GM18870 (cell line): Measurements from ENCODE around the gene CAST.
"Not testable (repeated sequence)": the region's sequence is repeated elsewhere in the genome, so short reads cannot be mapped to it uniquely, and the experiment has no call there.

Source experiments
- ATAC-seq: cut with Tn5 transposase; IDR thresholded peaks from one replicate; pipeline ENCODE4 v1.9.1; 2021; ENCODE audit warnings: moderate library complexity; ENCODE audit not compliant: unreplicated experiment

The CAST gene

GRCh38 chr5:96661855-96662724, at the start of gene CAST:
Gene CAST, plus strand, starts transcription at chr5:96662376. Its CDS starts 47 bp downstream, at chr5:96662423.
- ATAC-seq, result peak; percentile 43

DNA sequence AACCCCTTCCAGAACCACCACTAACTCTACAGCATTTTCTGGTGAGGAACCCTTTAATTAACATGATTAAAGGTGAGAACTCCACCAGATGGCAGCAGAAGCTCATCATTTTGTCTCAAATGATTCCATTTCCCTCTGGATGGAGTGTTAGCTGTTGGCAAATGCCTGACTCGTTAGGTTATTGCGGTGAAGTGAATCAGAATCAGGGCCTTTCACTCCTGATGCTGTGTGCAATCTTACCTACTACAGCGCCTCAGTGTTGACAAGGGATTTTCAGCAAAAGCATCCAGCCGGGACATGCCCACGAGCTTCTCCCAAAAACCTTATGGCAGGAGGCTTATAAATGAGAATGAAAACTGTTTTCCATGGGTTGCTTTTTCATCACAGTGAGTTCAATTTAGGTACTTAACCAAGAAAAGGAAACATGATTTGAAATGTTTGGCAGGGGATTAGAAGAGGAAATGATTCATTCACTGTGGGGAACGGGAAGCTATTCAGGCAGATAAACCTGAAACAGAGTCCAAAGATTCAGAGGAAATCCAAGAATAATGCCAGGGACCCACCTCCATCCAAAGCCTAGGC, 48.0 kb upstream of the CAST start:
- ATAC-seq, result no peak

DNA sequence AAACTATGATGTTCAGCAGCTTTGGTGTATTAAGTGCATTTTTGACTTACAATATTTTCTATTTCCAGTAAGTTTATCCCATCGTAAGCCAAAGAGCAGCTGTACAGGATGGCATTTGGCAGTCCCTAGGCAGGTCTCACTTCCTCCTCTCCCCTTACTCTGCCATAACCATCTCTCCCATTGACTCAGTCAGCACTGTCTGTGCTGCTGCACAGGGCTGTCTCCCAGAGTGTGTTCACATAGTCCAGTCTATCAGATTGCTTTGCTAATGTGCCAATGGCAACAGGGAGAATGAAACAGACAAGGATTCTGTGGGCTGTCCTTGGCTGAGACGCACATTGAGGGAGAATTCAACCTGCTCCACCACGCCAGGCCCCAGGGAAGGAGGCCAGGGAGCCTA, 47.0 kb upstream of the CAST start:
- no peak for ATAC-seq

DNA sequence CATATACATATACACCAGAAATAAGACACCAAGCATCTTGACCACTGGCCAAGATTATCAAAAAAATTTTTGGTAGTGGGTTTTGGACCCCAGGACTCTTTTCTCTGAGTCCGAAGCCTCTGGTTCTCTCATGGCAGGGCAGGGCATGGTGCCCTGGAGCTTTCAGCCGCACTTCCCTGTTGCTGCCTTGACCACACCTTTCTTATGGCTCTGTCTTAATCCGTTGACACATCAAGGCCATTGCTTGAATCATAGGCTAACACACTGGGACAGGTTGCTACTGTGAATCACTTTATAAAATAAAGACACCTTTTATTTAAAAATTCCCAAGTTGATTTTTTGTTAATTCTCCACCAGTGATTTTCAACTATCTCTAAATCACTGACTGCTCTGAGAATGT, 45.4 kb upstream of the CAST start:
- ATAC-seq, result no peak

GRCh38 chr5:96618311-96619016, 43.7 kb upstream of the CAST start:
- ATAC-seq, result not testable (repeated sequence)

- ATAC-seq, result no peak
These were observed 42.2 kb upstream of the CAST start for GRCh38 chr5:96619946-96620345.

- ATAC-seq, result no peak
These were observed 37.6 kb upstream of the CAST start for GRCh38 chr5:96624596-96624995.

GRCh38 chr5:96625365-96625764, 36.8 kb upstream of the CAST start:
- ATAC-seq, result no peak

DNA sequence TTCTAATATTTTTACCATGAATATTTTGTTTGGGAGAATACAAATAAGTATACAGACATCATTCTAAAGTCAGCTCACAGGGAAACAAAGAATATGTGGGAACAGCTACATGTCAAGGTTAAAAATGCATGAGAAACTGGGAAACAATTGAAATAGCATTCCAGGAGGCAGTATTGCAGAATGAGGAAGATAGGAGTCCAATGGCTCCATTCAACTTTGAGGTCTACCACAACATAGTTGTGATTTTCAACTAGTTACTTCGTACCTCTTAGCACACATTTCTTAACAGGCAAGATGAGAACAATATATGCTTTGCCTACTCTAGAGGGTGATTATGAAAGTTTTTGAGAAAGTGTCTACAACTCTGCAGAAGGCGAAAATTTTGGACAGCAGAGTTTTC, 35.2 kb upstream of the CAST start:
- no peak for ATAC-seq

DNA sequence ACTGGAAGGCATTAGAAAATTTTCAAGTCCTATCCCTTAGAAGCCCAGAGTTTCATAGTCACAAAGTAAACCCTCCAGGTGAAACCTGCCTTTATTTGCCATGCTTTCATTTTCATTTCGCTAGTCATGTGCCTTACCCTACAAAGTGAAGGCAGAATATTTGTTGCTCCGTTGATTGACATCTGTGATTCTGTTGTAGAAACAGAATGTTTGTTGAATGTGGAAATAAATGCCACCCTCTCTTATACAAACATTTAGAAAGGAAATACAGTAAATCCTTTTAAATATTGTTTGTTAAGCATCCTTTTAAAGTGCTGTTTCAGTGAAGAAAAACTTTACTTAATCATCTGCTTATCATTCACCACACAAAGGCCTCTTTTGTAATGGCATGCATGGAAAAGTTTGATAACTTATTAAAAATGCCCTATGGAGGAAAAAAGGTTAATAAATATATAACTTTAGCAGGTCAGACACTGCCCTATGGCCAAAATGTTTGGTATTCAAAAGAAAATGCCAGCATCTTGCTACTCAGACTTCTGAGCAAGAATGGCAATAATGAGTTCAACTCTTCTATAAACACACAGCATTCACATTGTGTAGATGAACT, 34.3 kb upstream of the CAST start:
- no peak for ATAC-seq

DNA sequence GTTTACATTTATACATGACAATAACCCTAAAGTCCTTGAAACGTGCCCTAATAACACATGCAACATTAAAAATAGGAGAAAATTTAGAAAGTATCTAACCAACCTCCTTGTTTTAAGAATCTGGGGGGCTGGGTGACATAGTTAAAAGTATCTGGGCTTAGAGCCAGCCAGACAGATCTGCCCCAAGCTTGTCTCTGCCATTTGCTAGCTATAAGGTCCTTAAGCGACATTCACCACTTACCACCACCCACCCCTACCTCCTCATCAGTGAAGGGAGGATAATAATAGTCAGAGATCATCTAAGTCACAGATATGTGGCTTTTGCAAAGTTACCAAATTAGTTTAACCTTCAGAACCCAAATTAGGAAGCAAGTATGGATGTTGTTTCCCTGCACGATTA, 33.8 kb upstream of the CAST start:
- ATAC-seq, result no peak

DNA sequence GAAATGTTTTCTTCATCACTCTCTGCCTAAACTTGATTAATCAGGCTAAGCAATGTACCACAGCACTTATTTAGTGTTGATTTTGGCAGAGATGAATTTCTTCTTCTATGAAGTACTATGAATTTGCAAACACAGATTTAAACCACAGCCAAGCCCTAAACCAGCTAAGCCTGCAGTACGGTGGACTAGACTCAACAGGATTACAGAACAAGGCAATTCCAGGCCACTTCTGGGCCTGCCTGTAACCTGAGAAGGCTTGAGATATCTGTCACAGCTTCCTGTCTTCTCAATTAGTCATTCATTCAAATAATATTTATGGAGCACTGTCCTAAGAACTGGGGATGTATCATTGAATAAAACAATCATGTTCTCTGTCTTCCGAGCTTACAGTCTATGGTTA, 32.4 kb upstream of the CAST start:
- ATAC-seq, result no peak

DNA sequence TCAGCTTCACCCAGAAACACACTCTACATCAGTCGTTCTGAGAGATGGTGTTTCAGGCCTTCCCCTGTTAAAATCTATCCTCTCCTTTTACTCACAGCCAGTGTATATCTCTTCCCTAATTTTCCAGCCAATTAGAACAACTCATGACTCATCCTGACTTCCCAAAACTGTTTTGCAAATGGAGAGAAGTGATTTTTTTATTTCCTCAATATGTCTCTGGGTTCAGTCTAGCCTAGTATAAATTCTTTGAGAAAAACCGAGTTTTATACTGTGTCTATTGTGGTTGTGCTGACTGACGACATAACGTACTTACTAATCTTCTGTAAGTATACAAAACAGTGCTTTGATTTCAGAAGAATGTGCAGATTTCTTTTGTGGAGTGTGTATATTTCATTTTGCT, 28.4 kb upstream of the CAST start:
- no peak for ATAC-seq

- no peak for ATAC-seq
These were observed 27.3 kb upstream of the CAST start for GRCh38 chr5:96634881-96635280.

DNA sequence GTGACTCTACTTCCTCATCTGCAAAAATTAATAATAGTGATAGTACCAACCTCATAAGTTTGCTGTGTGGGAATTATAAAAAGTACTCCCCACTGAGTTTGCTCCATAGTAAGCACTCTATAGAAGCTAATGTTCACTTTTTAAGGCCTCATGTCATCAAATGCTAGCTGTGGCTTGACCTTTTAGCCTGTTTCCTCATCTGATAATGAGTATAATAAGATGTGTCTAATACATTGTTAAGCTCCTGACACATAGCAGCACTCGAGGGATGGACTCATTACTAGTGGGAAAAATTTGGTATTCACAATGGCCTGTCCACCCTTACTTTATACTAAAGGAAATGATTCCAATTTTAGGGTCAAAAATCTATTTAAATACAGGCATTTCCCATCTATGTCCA, 26.1 kb upstream of the CAST start:
- ATAC-seq, result no peak

GRCh38 chr5:96636594-96636993, 25.6 kb upstream of the CAST start:
- no peak for ATAC-seq

- ATAC-seq, result no peak
These were observed 25.0 kb upstream of the CAST start for GRCh38 chr5:96637196-96637595.

GRCh38 chr5:96638561-96638960, 23.6 kb upstream of the CAST start:
- ATAC-seq, result no peak

- ATAC-seq, result no peak
These were observed 21.5 kb upstream of the CAST start for GRCh38 chr5:96640696-96641095.

GRCh38 chr5:96641368-96642280, 20.6 kb upstream of the CAST start:
- ATAC-seq, result no peak

- no peak for ATAC-seq
These were observed 19.9 kb upstream of the CAST start for GRCh38 chr5:96642281-96642640.
